Ectodermal cell (in vitro differentiated cells): ENCODE data around the gene CDK16.

Experiments used
- H3K27ac ChIP-seq: 2 replicates; pipeline ENCODE4 v1.7.0; 2013; ENCODE audit warnings: mild to moderate bottlenecking, low read depth, low read length; ENCODE audit not compliant: insufficient read depth, poor library complexity, severe bottlenecking
- H3K27me3 ChIP-seq: 2 replicates; pipeline ENCODE4 v1.7.0; 2013; ENCODE audit warnings: mild to moderate bottlenecking, low read length; ENCODE audit not compliant: insufficient read depth, control insufficient read depth, poor library complexity, severe bottlenecking
- H3K36me3 ChIP-seq: one replicate; pipeline ENCODE4 v1.7.0; 2013; ENCODE audit warnings: low read length; ENCODE audit not compliant: control insufficient read depth, insufficient read depth
- H3K4me1 ChIP-seq: one replicate; pipeline ENCODE4 v1.7.0; 2013; ENCODE audit warnings: low read length; ENCODE audit not compliant: control insufficient read depth, insufficient read depth
- H3K4me3 ChIP-seq: 2 replicates; pipeline ENCODE4 v1.7.0; 2013; ENCODE audit warnings: low read depth, low read length, control low read depth; ENCODE audit not compliant: insufficient read depth
- H3K9me3 ChIP-seq: 2 replicates; pipeline ENCODE4 v1.7.0; 2013; ENCODE audit warnings: mild to moderate bottlenecking, low read length, moderate library complexity; ENCODE audit not compliant: control insufficient read depth
- WGBS, 2 experiments: methylation state at CpG; one replicate each; pipeline ENCODE4 v1.1.7; 2013; ENCODE audit warnings: missing lambda C conversion rate in 2 of 2; 5-methylcytosine and 5-hydroxymethylcytosine counted together

Gene CDK16

GRCh38 chrX:47235691-47236103 is 17.2 kb downstream of the CDK16 start:
- Histone ChIP-seq H3K4me1 (peaks cover 5% of the 10 kb centered on the region), H3K27me3 (no peaks in the 10 kb centered on the region), H3K36me3 (peaks cover 3% of the 10 kb centered on the region), H3K4me3 (no peak overlapping the region), H3K27ac (no peak overlapping the region), H3K9me3 (no peaks in the 10 kb centered on the region)
- 98% methylated on average over 4 of the region's 4 CpGs; no CpG with 5 or more reads in 1 of the 2 experiments for WGBS, 2 experiments

GRCh38 chrX:47239199-47239598 is 20.7 kb downstream of the CDK16 start:
- Histone ChIP-seq H3K27me3 (no peaks in the 10 kb centered on the region), H3K4me1 (no peaks in the 10 kb centered on the region), H3K9me3 (no peaks in the 10 kb centered on the region), H3K27ac (no peak overlapping the region), H3K36me3 (peaks cover 9% of the 10 kb centered on the region), H3K4me3 (no peak overlapping the region)
- 96 to 97% methylated on average over 8 of the region's 8 CpGs for WGBS, 2 experiments

GRCh38 chrX:47239898-47240545 is 21.5 kb downstream of the CDK16 start:
- Histone ChIP-seq H3K27me3 (no peaks in the 10 kb centered on the region), H3K4me3 (no peak overlapping the region), H3K9me3 (no peaks in the 10 kb centered on the region), H3K4me1 (no peaks in the 10 kb centered on the region), H3K36me3 (peaks cover 9% of the 10 kb centered on the region), H3K27ac (no peak overlapping the region)
- 96% methylated on average over 12 of the region's 12 CpGs for WGBS, 2 experiments

GRCh38 chrX:47240619-47241018 is 22.1 kb downstream of the CDK16 start:
- Histone ChIP-seq H3K27me3 (no peaks in the 10 kb centered on the region), H3K36me3 (peaks cover 10% of the 10 kb centered on the region), H3K4me3 (no peak overlapping the region), H3K27ac (no peak overlapping the region), H3K9me3 (no peaks in the 10 kb centered on the region), H3K4me1 (no peaks in the 10 kb centered on the region)
- WGBS, 2 experiments = 93 to 94% methylated on average over 7 of the region's 7 CpGs

- no peak overlapping the region for H3K4me3 ChIP-seq
- peaks cover 15% of the 10 kb centered on the region for H3K36me3 ChIP-seq
- 95 to 96% methylated on average over 18 of the region's 18 CpGs for WGBS, 2 experiments
- H3K4me1 ChIP-seq = no peaks in the 10 kb centered on the region
- no peak overlapping the region for H3K27ac ChIP-seq
- H3K9me3 ChIP-seq = no peaks in the 10 kb centered on the region
- H3K27me3 ChIP-seq = no peaks in the 10 kb centered on the region
Observed at GRCh38 chrX:47241201-47242011, 22.9 kb downstream of the CDK16 start.

- H3K9me3 ChIP-seq = no peaks in the 10 kb centered on the region
- H3K36me3 ChIP-seq = peaks cover 15% of the 10 kb centered on the region
- no peak overlapping the region for H3K27ac ChIP-seq
- no peaks in the 10 kb centered on the region for H3K27me3 ChIP-seq
- no peak overlapping the region for H3K4me3 ChIP-seq
- no peaks in the 10 kb centered on the region for H3K4me1 ChIP-seq
- WGBS, 2 experiments = 95 to 98% methylated on average over 10 of the region's 10 CpGs
Observed at GRCh38 chrX:47242321-47242720, 23.8 kb downstream of the CDK16 start.

- Histone ChIP-seq H3K4me3 (no peak overlapping the region), H3K27ac (no peak overlapping the region), H3K27me3 (no peaks in the 10 kb centered on the region), H3K4me1 (no peaks in the 10 kb centered on the region), H3K36me3 (peaks cover 15% of the 10 kb centered on the region), H3K9me3 (no peaks in the 10 kb centered on the region)
- WGBS, 2 experiments = 95 to 98% methylated on average over 14 of the region's 14 CpGs
Observed at GRCh38 chrX:47243351-47243750, 24.9 kb downstream of the CDK16 start.

GRCh38 chrX:47244676-47245075 is 26.2 kb downstream of the CDK16 start:
- Histone ChIP-seq H3K9me3 (no peaks in the 10 kb centered on the region), H3K4me1 (no peaks in the 10 kb centered on the region), H3K27me3 (no peaks in the 10 kb centered on the region), H3K4me3 (no peak overlapping the region), H3K27ac (no peak overlapping the region), H3K36me3 (peaks cover 15% of the 10 kb centered on the region)
- WGBS, 2 experiments = 97 to 98% methylated on average over 15 to 16 of the region's 16 CpGs

- Histone ChIP-seq H3K4me1 (no peaks in the 10 kb centered on the region), H3K27ac (no peak overlapping the region)
- 96 to 98% methylated on average over 10 of the region's 10 CpGs for WGBS, 2 experiments
Observed at GRCh38 chrX:47245156-47245555, 26.7 kb downstream of the CDK16 start.

GRCh38 chrX:47247206-47247998 is 28.9 kb downstream of the CDK16 start:
- Histone ChIP-seq H3K4me1 (no peaks in the 10 kb centered on the region), H3K36me3 (peaks cover 6% of the 10 kb centered on the region), H3K9me3 (no peaks in the 10 kb centered on the region), H3K27ac (no peak overlapping the region), H3K4me3 (no peak overlapping the region), H3K27me3 (no peaks in the 10 kb centered on the region)
- WGBS, 2 experiments = 94 to 96% methylated on average over 22 to 23 of the region's 23 CpGs

More at GRCh38 chrX:47245156-47245555, 26.7 kb downstream of the CDK16 start:
- no peaks in the 10 kb centered on the region for H3K27me3 ChIP-seq
- H3K4me3 ChIP-seq = no peak overlapping the region
- peaks cover 15% of the 10 kb centered on the region for H3K36me3 ChIP-seq
- H3K9me3 ChIP-seq = no peaks in the 10 kb centered on the region
